Testis (tissue), 2 donors: Measurements from ENCODE around the gene TRIM26.

Experiments used
- POLR2A ChIP-seq: fragments of 450-650 bp; IDR thresholded peaks from one replicate; pipeline ENCODE4 v1.6.1; 2017; ENCODE audit warnings: antibody characterized with exemption, mild to moderate bottlenecking, moderate library complexity
- TF ChIP-seq, protein P1 (sequence below), 3 experiments: fragments of 450-650 bp in 2 of 3; fragments of 200-600 bp in 1 of 3; sonication (generic) in 1 of 3; IDR thresholded peaks; one replicate each; pipeline ENCODE4 v1.5.1; 2016 to 2019; ENCODE audit warnings: antibody characterized with exemption in 3 of 3, mild to moderate bottlenecking in 2 of 3, moderate library complexity in 1 of 3

DNA sequence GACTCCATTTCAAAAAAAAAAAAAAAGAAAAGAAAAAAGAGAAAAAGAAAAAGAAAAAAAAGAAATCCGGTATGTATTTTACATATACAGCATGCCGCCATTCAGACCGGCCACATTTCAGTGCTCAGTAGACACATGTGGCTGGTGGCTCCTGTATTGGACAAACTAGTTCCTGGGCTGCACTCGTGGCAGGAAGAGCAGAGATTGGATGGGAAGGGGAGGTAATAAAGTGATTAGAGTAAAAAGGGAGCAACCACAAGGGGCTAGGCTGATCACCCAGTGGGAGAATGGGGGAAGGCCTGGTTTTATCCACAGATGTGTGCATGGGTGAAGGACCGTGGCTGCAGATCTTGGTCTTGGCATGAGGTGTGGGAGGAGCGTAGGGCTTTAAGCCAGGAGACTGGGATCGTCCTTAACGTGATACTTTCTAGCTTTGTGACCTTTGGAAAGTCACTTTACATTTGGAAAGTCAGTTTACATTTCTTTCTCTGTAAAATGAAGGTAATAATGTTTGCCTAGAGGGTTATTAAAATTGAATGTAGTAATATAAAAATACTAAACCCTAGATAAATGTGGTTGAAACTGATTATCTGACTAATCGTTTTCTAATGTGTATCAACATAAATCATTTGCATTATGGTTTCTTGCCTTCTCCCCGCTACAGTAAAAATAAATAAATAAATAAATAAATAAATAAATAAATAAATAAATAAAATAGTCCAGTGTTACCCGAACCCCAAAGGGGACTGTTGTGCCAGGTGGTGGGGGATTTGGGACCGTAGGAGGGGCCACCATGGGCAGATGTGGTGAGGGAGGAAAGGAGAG lies 50.7 kb downstream of the TRIM26 start:
- TF ChIP-seq, protein P1, sequence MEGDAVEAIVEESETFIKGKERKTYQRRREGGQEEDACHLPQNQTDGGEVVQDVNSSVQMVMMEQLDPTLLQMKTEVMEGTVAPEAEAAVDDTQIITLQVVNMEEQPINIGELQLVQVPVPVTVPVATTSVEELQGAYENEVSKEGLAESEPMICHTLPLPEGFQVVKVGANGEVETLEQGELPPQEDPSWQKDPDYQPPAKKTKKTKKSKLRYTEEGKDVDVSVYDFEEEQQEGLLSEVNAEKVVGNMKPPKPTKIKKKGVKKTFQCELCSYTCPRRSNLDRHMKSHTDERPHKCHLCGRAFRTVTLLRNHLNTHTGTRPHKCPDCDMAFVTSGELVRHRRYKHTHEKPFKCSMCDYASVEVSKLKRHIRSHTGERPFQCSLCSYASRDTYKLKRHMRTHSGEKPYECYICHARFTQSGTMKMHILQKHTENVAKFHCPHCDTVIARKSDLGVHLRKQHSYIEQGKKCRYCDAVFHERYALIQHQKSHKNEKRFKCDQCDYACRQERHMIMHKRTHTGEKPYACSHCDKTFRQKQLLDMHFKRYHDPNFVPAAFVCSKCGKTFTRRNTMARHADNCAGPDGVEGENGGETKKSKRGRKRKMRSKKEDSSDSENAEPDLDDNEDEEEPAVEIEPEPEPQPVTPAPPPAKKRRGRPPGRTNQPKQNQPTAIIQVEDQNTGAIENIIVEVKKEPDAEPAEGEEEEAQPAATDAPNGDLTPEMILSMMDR (IDR thresholded peaks at IDR 0.05), result no peak
- TF ChIP-seq POLR2A, result no peak
